GM06990 (cell line): Measurements from ENCODE around the gene MTERF4.
"Not testable (repeated sequence)": the region's sequence is repeated elsewhere in the genome, so short reads cannot be mapped to it uniquely, and the experiment has no call there.

Experiments
- DNase-seq: peaks from one replicate; pipeline ENCODE4 v3.0.0-alpha.2; 2011; ENCODE audit not compliant: insufficient read length; ENCODE audit errors: extremely low read depth
- H3K27me3 ChIP-seq: replicated peaks from 2 replicates; pipeline ENCODE4 v1.6.0; 2011; ENCODE audit warnings: low read length; ENCODE audit not compliant: control insufficient read depth, insufficient read depth
- H3K36me3 ChIP-seq: 2 replicates; pipeline ENCODE4 v1.5.1; 2011; ENCODE audit warnings: low read length; ENCODE audit not compliant: control insufficient read depth, insufficient read depth
- H3K4me3 ChIP-seq: replicated peaks from 2 replicates; pipeline ENCODE4 v1.5.1; 2011; ENCODE audit warnings: low read depth, mild to moderate bottlenecking, control low read depth, low read length
- TF ChIP-seq, protein P1 (sequence below): IDR thresholded peaks from 2 replicates; pipeline ENCODE4 v1.5.1; 2011; ENCODE audit warnings: low read length, control low read depth, mild to moderate bottlenecking, inconsistent platforms; ENCODE audit not compliant: insufficient read depth, poor library complexity, severe bottlenecking

Gene MTERF4

DNA sequence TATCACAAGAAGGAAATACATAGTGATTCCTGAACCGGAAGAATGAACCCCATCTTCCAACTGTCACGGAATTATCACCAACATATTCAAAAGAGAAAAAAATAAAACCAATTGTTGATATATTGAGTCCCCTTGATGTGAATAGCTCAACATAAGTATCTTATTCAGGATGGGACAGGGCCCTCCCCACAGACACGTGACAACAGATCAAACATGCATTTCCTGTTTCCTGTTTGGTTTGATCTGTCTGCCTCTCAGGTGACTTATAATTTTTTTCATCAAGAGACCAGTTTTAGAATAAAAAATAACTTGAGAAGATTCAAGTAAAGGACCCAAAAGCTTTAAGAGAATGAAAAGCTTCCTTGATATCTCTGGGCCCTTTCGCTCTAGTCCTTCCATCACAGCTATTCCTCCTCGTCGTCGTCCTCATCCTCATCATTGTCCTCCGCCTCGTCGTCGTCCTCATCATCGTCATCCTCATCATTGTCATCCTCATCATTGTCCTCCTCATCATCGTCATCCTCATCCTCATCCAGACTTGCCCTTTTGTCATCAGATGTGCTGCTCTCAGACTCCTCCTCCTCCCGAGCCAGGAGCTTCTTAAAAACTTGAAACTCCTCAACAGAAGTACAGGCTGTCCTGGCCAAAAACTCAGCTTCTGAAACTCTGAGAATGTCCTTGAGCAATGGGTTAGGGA is 6.3 kb downstream of the MTERF4 start:
- H3K4me3 ChIP-seq: no peak overlapping the region
- peaks cover 32% of the 10 kb centered on the region for H3K36me3 ChIP-seq
- TF ChIP-seq, protein P1, sequence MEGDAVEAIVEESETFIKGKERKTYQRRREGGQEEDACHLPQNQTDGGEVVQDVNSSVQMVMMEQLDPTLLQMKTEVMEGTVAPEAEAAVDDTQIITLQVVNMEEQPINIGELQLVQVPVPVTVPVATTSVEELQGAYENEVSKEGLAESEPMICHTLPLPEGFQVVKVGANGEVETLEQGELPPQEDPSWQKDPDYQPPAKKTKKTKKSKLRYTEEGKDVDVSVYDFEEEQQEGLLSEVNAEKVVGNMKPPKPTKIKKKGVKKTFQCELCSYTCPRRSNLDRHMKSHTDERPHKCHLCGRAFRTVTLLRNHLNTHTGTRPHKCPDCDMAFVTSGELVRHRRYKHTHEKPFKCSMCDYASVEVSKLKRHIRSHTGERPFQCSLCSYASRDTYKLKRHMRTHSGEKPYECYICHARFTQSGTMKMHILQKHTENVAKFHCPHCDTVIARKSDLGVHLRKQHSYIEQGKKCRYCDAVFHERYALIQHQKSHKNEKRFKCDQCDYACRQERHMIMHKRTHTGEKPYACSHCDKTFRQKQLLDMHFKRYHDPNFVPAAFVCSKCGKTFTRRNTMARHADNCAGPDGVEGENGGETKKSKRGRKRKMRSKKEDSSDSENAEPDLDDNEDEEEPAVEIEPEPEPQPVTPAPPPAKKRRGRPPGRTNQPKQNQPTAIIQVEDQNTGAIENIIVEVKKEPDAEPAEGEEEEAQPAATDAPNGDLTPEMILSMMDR: no peak
- H3K27me3 ChIP-seq: no peaks in the 10 kb centered on the region
- DNase-seq: no peak

DNA sequence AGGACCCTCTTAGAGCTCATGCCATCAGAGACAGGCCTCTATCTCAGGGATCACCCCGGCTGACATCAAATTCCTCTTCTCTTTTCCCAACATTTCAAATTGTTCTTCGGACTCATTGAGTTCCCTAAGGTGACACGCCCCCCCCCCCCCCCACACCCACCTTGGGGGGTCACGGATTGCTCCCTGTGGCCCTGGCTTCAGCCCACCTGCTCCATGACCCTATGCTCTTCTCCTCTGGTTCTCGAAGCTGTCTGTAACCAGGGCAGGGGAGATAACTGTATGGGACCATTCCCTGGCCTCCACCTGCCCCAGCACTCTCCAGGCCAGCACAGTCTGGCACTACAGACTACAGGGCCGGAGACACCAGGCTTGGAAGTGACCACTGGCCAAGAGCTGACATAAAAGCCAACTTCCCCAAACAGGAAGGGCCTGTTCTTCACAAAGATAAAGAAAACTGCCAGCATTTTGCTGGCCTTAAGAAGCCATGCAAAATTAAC is 7.1 kb downstream of the MTERF4 start:
- Histone ChIP-seq H3K36me3 (peaks cover 31% of the 10 kb centered on the region), H3K4me3 (no peak overlapping the region), H3K27me3 (no peaks in the 10 kb centered on the region)
- TF ChIP-seq, protein P1: no peak
- no peak for DNase-seq

DNA sequence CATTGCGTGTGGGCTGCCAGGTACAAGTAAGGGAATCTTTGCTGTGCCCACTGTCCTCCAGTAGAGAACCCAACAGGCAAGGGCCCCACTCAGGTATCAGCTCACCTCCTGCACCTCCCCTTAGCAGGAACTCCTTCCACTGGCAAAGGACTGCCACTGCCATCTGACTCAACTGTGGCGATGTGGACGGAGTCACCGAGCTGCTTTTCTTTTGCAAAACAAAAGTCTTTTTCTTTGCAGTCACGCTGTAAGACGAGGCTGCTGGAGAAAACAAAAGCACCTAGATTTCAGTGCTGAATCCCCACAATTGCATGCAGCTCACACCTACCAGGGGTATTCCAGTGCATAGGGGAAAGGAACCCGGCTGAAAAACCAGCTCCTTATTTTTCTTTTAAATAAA is 7.9 kb downstream of the MTERF4 start:
- H3K4me3 ChIP-seq: no peak overlapping the region

DNA sequence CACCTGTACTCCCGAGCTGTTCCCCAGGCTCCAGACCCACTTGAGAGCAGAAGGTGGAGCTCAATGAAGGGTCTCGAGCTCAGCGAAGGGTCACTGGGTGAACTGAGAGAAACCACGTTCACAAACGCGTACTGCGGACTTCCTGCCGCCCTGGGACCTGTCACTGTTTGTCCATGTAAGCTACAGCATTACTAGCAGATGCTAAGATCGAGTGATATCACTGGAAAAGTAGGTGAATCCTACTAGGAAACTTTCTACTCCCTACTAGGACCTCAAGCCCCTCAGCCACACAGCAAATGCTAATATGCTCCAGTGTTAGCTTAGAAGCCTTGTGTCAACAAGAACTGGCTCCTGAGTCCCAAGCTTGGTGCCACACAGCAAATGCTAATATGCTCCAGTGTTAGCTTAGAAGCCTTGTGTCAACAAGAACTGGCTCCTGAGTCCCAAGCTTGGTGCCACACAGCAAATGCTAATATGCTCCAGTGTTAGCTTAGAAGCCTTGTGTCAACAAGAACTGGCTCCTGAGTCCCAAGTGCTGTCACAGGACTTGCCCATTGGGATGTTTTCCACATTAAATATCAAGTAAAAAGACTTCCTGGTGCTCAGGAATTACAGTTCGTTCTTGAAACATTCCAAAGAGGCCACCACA is 8.8 kb downstream of the MTERF4 start:
- H3K4me3 ChIP-seq, H3K27me3 ChIP-seq, DNase-seq: not testable (repeated sequence)
- H3K36me3 ChIP-seq: peaks cover 39% of the 10 kb centered on the region

More for the DNA sequence above, 7.9 kb downstream of the MTERF4 start:
- TF ChIP-seq, protein P1: no peak
- Histone ChIP-seq H3K36me3 (peaks cover 33% of the 10 kb centered on the region), H3K27me3 (no peaks in the 10 kb centered on the region)
- DNase-seq: no peak

DNA sequence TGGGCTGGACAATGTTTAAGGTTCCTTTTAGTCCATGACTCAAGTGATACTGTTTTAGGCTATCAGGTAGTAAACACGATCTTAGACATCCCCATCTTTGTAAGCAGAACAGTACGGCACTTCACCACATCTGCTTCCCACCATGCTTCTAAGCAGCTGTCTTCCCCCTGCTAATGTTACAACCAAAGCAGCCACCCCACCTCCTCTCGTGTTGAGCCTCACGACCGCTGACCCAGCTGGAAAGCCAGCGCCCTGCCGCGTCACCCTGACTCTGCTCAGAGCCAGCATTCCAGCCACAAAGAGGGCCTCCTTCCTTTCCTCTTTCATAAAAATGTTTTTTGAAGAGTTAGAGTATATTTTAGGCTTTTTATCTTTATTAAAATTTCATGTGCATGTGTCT is 9.4 kb downstream of the MTERF4 start:
- Histone ChIP-seq H3K36me3 (peaks cover 41% of the 10 kb centered on the region), H3K27me3 (no peaks in the 10 kb centered on the region), H3K4me3 (no peak overlapping the region)
- TF ChIP-seq, protein P1: no peak
- DNase-seq: no peak

DNA sequence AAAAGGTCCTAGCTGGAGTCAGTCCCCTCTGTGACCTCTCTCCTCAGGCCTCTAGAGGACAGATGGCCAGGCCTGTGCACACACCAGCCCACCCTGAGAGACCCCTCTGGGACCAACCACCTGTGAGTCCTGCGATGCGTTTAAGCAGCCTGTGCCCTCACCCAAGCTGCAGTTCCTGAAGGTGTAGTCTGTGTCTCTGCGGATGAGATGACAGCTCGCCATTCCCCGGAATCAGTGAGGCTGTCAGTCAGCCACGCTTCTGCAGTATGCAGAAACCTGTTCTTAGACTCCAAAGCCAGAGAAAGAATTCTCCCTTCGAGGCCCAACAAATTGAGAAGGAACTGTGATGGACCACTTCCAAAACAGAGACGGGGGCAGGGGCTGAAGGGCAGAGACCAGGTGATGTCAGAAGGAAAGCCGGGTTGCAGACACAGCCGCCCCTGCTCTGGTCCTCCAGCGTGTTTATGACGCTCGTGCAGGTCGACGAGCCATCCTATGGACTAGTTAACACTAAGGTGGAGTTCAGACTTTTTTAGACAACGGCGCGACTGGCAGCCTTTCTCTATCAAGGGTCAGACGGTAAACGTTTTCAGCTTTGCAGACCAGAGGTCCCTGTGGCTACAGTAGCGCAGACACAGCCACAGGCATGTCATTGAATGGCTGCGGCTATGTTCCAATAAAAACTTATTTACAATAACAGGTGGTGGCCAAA is 10.2 kb downstream of the MTERF4 start:
- H3K36me3 ChIP-seq: peaks cover 45% of the 10 kb centered on the region
- H3K27me3 ChIP-seq: no peaks in the 10 kb centered on the region
- no peak overlapping the region for H3K4me3 ChIP-seq
- no peak for DNase-seq
- TF ChIP-seq, protein P1: no peak
